Natural killer cell (primary cell): ENCODE results near the gene POLR1A. TPM values are rescaled to one million over a fixed set of nuclear protein-coding genes. Genes with fewer than 3 reads are reported as not detected.

Source experiments
- ATAC-seq, 3 donors: fragments of 150-1000 bp in 2 of 3; fragments of 200-7000 bp in 1 of 3; cut with Tn5 transposase; 1 replicate in 1 of 3; 2 replicates in 2 of 3; pipeline ENCODE4 v1.10.0; 2021; ENCODE audit warnings: mild to moderate bottlenecking in 2 of 3, moderate library complexity in 2 of 3
- DNase-seq, 2 donors: peaks; one replicate each; pipeline versions ENCODE4 v3.0.0 to v3.0.0-alpha.2; 2013 to 2021; ENCODE audit warnings: mixed read lengths in 1 of 2
- H3K27ac ChIP-seq: one replicate; pipeline ENCODE4 v1.5.1; 2013; ENCODE audit warnings: mild to moderate bottlenecking, low read length
- H3K27me3 ChIP-seq: one replicate; pipeline ENCODE4 v1.6.1; 2013; ENCODE audit warnings: low read length; ENCODE audit not compliant: control insufficient read depth, insufficient read depth
- H3K36me3 ChIP-seq: one replicate; pipeline ENCODE4 v1.6.1; 2013; ENCODE audit warnings: low read length; ENCODE audit not compliant: control insufficient read depth, insufficient read depth
- H3K4me1 ChIP-seq: one replicate; pipeline ENCODE4 v1.6.1; 2013; ENCODE audit warnings: low read length; ENCODE audit not compliant: control insufficient read depth, insufficient read depth
- H3K4me3 ChIP-seq: one replicate; pipeline ENCODE4 v1.5.1; 2013; ENCODE audit warnings: low read length
- H3K9me3 ChIP-seq: one replicate; pipeline ENCODE4 v1.6.1; 2013; ENCODE audit warnings: low read length; ENCODE audit not compliant: control insufficient read depth, insufficient read depth
- H3K27ac Mint-ChIP-seq, 2 donors: one replicate each; pipeline ENCODE4 v1.8.0; 2022; ENCODE audit warnings: mild to moderate bottlenecking in 2 of 2, mixed read lengths in 2 of 2, moderate library complexity in 1 of 2
- H3K27me3 Mint-ChIP-seq, 2 donors: one replicate each; pipeline ENCODE4 v1.8.0; 2022; ENCODE audit warnings: low read depth in 2 of 2, mixed read lengths in 2 of 2
- H3K36me3 Mint-ChIP-seq: one replicate; pipeline ENCODE4 v1.8.0; 2022; ENCODE audit warnings: mixed read lengths
- H3K4me1 Mint-ChIP-seq, 2 donors: one replicate each; pipeline ENCODE4 v1.8.0; 2022; ENCODE audit warnings: mixed read lengths in 2 of 2
- H3K4me3 Mint-ChIP-seq: one replicate; pipeline ENCODE4 v1.8.0; 2022; ENCODE audit warnings: mild to moderate bottlenecking, moderate library complexity, mixed read lengths
- H3K9me3 Mint-ChIP-seq, 2 donors: one replicate each; pipeline ENCODE4 v1.8.0; 2022; ENCODE audit warnings: mixed read lengths in 2 of 2
- WGBS: methylation state at CpG from one replicate; pipeline ENCODE4 v1.1.7; 2013; ENCODE audit warnings: missing lambda C conversion rate; ENCODE audit not compliant: insufficient coverage; 5-methylcytosine and 5-hydroxymethylcytosine counted together
- intact Hi-C: fragments of 100-400 bp; cut with micrococcal nuclease; formaldehyde crosslinking; loops from one replicate; pipeline ENCODE4 v1.14.2; 2022
- total RNA-seq, 4 donors: library from RNA; stranded (reverse); fragments of 120-200 nt in 1 of 4; gene quantifications; one replicate each; pipeline versions ENCODE4 v1.2.3 to v1.2.4, GENCODE V29; 2013 to 2022
- TF ChIP-seq, protein P1 (sequence below): fragments of 200-600 bp; IDR thresholded peaks from one replicate; pipeline ENCODE4 v1.8.0; 2022; ENCODE audit warnings: antibody characterized with exemption

POLR1A gene
- total RNA-seq, 3 donors from 2014 or later (not counting 1 experiment from before 2014, with no cell fraction given) = 19.7 to 26.5 (median 22.8) TPM

DNA sequence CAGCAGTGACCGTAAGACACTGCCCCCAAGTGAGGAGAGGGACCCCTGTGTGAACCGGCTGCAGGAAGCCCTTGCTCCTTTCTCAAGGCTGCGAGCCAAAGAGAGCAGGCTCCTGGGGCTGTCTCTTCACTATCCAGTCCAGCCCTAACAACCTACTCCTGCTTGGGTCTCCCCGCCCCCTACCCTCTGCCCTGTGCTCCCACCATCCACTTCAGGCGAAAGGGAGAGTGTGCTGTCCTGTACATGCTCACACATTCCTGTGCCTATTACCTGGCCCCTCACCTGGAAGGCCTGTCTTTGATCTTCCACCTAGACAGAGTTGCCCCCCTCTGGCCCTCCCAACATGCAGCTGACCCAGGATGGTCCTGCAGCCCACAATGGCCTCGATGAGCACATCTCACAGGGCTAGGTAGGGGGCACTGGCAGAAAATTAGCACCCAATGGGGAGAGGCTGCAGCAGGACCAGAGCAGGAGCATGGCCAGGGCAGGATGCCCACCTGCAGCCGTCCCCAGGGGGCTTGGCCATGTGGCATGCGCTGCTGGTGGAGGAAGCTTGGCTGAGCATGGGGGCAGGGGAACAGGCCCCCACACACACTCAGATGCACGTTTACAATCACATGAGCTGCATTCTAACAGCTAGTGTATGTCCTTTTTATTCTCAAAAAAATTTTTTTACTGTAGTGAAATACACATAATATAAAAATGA lies 93.5 kb downstream of the POLR1A start:
- ATAC-seq (no peak), DNase-seq (no peak)
- intact Hi-C loops = no loop called here
- Mint-ChIP-seq H3K4me3 (no peak overlapping the region), H3K36me3 (peaks cover 6% of the 10 kb centered on the region), H3K9me3 (peaks cover 2 to 4% of the 10 kb centered on the region in 2 donors), H3K27me3 (no peaks in the 10 kb centered on the region), H3K27ac (no peak overlapping the region), H3K4me1 (peaks cover 4 to 5% of the 10 kb centered on the region in 2 donors)
- Histone ChIP-seq H3K4me3 (no peak overlapping the region), H3K27me3 (no peaks in the 10 kb centered on the region), H3K36me3 (no peaks in the 10 kb centered on the region), H3K9me3 (peaks cover 11% of the 10 kb centered on the region), H3K4me1 (peaks cover 10% of the 10 kb centered on the region), H3K27ac (no peak overlapping the region)
- TF ChIP-seq, protein P1, sequence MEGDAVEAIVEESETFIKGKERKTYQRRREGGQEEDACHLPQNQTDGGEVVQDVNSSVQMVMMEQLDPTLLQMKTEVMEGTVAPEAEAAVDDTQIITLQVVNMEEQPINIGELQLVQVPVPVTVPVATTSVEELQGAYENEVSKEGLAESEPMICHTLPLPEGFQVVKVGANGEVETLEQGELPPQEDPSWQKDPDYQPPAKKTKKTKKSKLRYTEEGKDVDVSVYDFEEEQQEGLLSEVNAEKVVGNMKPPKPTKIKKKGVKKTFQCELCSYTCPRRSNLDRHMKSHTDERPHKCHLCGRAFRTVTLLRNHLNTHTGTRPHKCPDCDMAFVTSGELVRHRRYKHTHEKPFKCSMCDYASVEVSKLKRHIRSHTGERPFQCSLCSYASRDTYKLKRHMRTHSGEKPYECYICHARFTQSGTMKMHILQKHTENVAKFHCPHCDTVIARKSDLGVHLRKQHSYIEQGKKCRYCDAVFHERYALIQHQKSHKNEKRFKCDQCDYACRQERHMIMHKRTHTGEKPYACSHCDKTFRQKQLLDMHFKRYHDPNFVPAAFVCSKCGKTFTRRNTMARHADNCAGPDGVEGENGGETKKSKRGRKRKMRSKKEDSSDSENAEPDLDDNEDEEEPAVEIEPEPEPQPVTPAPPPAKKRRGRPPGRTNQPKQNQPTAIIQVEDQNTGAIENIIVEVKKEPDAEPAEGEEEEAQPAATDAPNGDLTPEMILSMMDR = no peak
- WGBS = 82% methylated on average over 9 of the region's 9 CpGs

DNA sequence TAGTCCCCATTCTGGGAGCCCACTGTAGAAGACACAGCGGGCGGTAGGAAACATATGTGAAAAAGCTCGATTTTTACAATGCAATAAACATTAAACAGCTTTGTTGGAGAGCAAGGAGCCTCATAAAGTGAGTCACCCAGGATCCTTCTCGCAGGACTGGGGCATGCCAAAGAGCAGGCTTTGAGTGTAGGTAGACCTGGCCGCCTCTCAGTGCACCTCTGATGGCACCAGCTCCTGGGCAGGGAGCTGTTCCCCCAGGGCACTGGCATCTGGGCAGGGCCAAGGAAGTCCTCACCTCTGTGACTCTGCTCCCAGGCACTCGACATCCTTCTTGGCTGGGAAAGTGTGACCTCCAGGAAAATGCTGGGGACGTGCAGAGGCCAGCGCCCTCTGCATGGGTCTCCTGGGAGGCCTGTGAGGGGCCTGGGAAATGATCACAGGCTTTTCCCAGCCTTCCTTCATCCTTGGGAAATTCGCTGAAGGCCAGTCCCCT lies 94.2 kb downstream of the POLR1A start:
- H3K4me3 Mint-ChIP-seq = no peak overlapping the region
- peaks cover 6% of the 10 kb centered on the region for H3K36me3 Mint-ChIP-seq
- H3K4me1 Mint-ChIP-seq = peaks cover 4 to 9% of the 10 kb centered on the region in 2 donors
- ATAC-seq = no peak
- DNase-seq = no peak
- no peaks in the 10 kb centered on the region for H3K27me3 ChIP-seq
- peaks cover 11% of the 10 kb centered on the region for H3K9me3 ChIP-seq
- no peaks in the 10 kb centered on the region for H3K27me3 Mint-ChIP-seq
- intact Hi-C loops = no loop called here
- H3K36me3 ChIP-seq = no peaks in the 10 kb centered on the region
- H3K4me1 ChIP-seq = peaks cover 3% of the 10 kb centered on the region
- TF ChIP-seq, protein P1 = no peak
- H3K27ac ChIP-seq = no peak overlapping the region
- WGBS = 91% methylated on average over 9 of the region's 9 CpGs
- H3K4me3 ChIP-seq = no peak overlapping the region
- no peak overlapping the region for H3K27ac Mint-ChIP-seq
- H3K9me3 Mint-ChIP-seq = peaks cover 2 to 4% of the 10 kb centered on the region in 2 donors

DNA sequence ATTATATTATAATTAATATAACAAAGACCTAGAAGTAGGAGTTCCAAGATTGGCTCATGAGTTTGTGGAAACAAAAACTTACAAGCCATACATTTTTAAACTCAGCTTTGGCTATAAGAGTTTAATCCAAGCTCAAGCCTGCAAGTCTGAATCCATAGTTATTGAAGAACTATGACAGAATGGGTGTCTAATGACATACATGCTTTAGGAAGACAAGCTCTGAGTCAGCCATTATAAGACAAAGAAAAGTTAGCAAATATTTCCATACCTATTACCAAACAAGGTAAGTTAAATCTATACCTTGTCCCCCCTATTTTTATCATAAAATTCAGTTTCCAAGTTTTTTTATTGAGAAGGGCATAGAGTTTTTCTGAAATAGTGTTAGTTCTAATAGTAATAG lies 95.6 kb downstream of the POLR1A start:
- Mint-ChIP-seq H3K4me1 (peaks cover 4 to 11% of the 10 kb centered on the region in 2 donors), H3K36me3 (peaks cover 6% of the 10 kb centered on the region), H3K9me3 (peaks cover 2 to 4% of the 10 kb centered on the region in 2 donors), H3K27ac (no peak overlapping the region), H3K4me3 (no peak overlapping the region), H3K27me3 (no peaks in the 10 kb centered on the region)
- ATAC-seq (no peak), DNase-seq (no peak)
- intact Hi-C loops = no loop called here
- TF ChIP-seq, protein P1 = no peak
- H3K4me1 ChIP-seq = no peaks in the 10 kb centered on the region
- no peak overlapping the region for H3K27ac ChIP-seq
- H3K4me3 ChIP-seq = no peak overlapping the region
- H3K27me3 ChIP-seq = no peaks in the 10 kb centered on the region
- peaks cover 11% of the 10 kb centered on the region for H3K9me3 ChIP-seq
- H3K36me3 ChIP-seq = no peaks in the 10 kb centered on the region

DNA sequence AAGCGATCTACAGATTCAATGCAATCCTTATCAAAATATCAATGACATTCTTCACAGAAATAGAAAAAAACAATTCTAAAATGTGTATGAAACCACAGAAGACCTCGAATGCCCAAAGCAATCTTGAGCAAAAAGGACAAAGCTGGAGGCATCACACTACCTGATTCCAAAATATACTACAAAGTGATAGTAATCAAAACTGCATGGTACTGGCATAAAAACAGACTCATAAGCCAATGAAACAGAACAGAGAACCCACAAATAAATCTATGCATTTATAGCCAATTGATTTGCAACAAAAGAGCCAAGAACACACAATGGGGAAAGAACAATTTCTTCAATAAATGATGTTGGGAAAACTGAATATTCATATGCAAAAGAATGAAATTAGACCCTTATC lies 99.2 kb downstream of the POLR1A start:
- H3K36me3 Mint-ChIP-seq = no peaks in the 10 kb centered on the region
- Histone ChIP-seq H3K36me3 (no peaks in the 10 kb centered on the region), H3K9me3 (no peaks in the 10 kb centered on the region), H3K27ac (no peak overlapping the region), H3K27me3 (no peaks in the 10 kb centered on the region), H3K4me3 (no peak overlapping the region), H3K4me1 (no peaks in the 10 kb centered on the region)
- no peak for ATAC-seq
- no peaks in the 10 kb centered on the region for H3K27me3 Mint-ChIP-seq
- peaks cover 4 to 11% of the 10 kb centered on the region in 2 donors for H3K4me1 Mint-ChIP-seq
- intact Hi-C loops = no loop called here
- TF ChIP-seq, protein P1 = no peak
- no peak overlapping the region for H3K4me3 Mint-ChIP-seq
- no peak for DNase-seq
- H3K9me3 Mint-ChIP-seq = no peaks in the 10 kb centered on the region
- no peak overlapping the region for H3K27ac Mint-ChIP-seq
- WGBS = 79% methylated on average over 2 of the region's 2 CpGs
